OCI-LY7 (cell line): ENCODE data around the gene RPP25. TPM values are rescaled to one million over a fixed set of nuclear protein-coding genes. Genes with fewer than 3 reads are reported as not detected.
A peak's percentile ranks its signal among the peaks of the same experiment; 100 is the strongest.

Experiments
- BruUV-seq: library from RNA; stranded (reverse); fragments of 400-500 nt; replicated peaks from 2 replicates; lab custom pipeline; 2021; lab: Mats Ljungman, UMichigan
- CTCF ChIA-PET: fragments of 300-600 bp; sonication (Branson Sonifier 250); formaldehyde crosslinking; loops from one replicate; lab custom pipeline; 2022; ENCODE audit warnings: antibody characterized with exemption; ENCODE audit not compliant: unreplicated experiment; lab: Charles Lee
- POLR2A ChIA-PET: fragments of 300-600 bp; sonication (Branson Sonifier 250); formaldehyde crosslinking; loops from one replicate; lab custom pipeline; 2022; ENCODE audit warnings: antibody characterized with exemption; lab: Charles Lee
- DNase-seq: peaks from one replicate; pipeline ENCODE4 v3.0.0-alpha.2; 2015; ENCODE audit warnings: low spot score
- H2AFZ ChIP-seq: fragments of 200-600 bp; sonication (generic), shearing (Covaris generic); 2 replicates; pipeline ENCODE4 v1.6.1; 2014; ENCODE audit warnings: mild to moderate bottlenecking, antibody characterized with exemption, low read length, moderate library complexity
- H3K27ac ChIP-seq: fragments of 200-600 bp; sonication (generic); 2 replicates; pipeline ENCODE4 v1.5.1; 2014; ENCODE audit warnings: mixed run types, low read depth, mild to moderate bottlenecking, moderate library complexity, low read length, inconsistent platforms; ENCODE audit not compliant: poor library complexity, severe bottlenecking
- H3K36me3 ChIP-seq: fragments of 200-600 bp; sonication (generic); 2 replicates; pipeline ENCODE4 v1.6.1; 2014; ENCODE audit warnings: mild to moderate bottlenecking, antibody characterized with exemption, low read length, moderate library complexity, mixed read lengths; ENCODE audit not compliant: insufficient read depth
- H3K4me1 ChIP-seq: fragments of 200-600 bp; sonication (generic); 2 replicates; pipeline ENCODE4 v1.5.1; 2014; ENCODE audit warnings: mild to moderate bottlenecking, low read length; ENCODE audit not compliant: insufficient read depth, poor library complexity, severe bottlenecking
- H3K4me2 ChIP-seq: fragments of 200-600 bp; sonication (generic); 2 replicates; pipeline ENCODE4 v1.6.1; 2014; ENCODE audit warnings: mild to moderate bottlenecking, low read length
- H3K4me3 ChIP-seq: fragments of 200-600 bp; sonication (generic); 2 replicates; pipeline ENCODE4 v1.5.1; 2014; ENCODE audit warnings: mild to moderate bottlenecking, low read depth, low read length; ENCODE audit not compliant: poor library complexity, severe bottlenecking
- H3K79me2 ChIP-seq: fragments of 200-600 bp; sonication (generic); 2 replicates; pipeline ENCODE4 v1.6.1; 2016; ENCODE audit warnings: low read depth, mild to moderate bottlenecking, low read length, moderate library complexity, mixed read lengths; ENCODE audit not compliant: insufficient read depth
- H3K9me2 ChIP-seq: fragments of 200-600 bp; sonication (generic); 2 replicates; pipeline ENCODE4 v1.6.1; 2016; ENCODE audit warnings: mild to moderate bottlenecking, low read length, mixed read lengths; ENCODE audit not compliant: insufficient read depth
- H3K9me3 ChIP-seq: fragments of 200-600 bp; sonication (generic); 2 replicates; pipeline ENCODE4 v1.6.1; 2014; ENCODE audit warnings: mild to moderate bottlenecking, mixed run types, low read length, mixed read lengths
- H4K20me1 ChIP-seq: fragments of 200-600 bp; sonication (generic); 2 replicates; pipeline ENCODE4 v1.6.1; 2014; ENCODE audit warnings: mild to moderate bottlenecking, antibody characterized with exemption, low read length, moderate library complexity, mixed read lengths; ENCODE audit not compliant: insufficient read depth
- CTCF ChIP-seq: fragments of 200-600 bp; sonication (generic); conservative IDR thresholded peaks from 2 replicates; pipeline ENCODE4 v1.5.1; 2014; ENCODE audit warnings: mild to moderate bottlenecking, antibody characterized with exemption, low read length, moderate library complexity, mixed read lengths
- EZH2phosphoT487 ChIP-seq: fragments of 200-600 bp; sonication (generic); IDR thresholded peaks from 2 replicates; pipeline ENCODE4 v1.6.1; 2018; ENCODE audit warnings: low read depth, borderline replicate concordance, mild to moderate bottlenecking, mixed run types, antibody characterized with exemption, low read length, moderate library complexity, mixed read lengths
- intact Hi-C: fragments of 100-400 bp; cut with micrococcal nuclease; formaldehyde crosslinking; loops from one replicate; pipeline ENCODE4 v1.10.0; 2022; ENCODE audit not compliant: unreplicated experiment
- total RNA-seq, 2 experiments: library from RNA; depleted of rRNA in 1 of 2; stranded (reverse); fragments of >200 nt in 1 of 2; shearing (Covaris generic) in 1 of 2; gene quantifications; 2 replicates each; pipeline ENCODE4 v1.2.3, GENCODE V29; 2014 to 2022

RPP25 gene
- total RNA-seq, 2 experiments from 2014 or later: 1.8 to 3.0 TPM

- no peaks in the 10 kb centered on the region for H4K20me1 ChIP-seq
- no peak overlapping the region for H2AFZ ChIP-seq
- no peaks in the 10 kb centered on the region for H3K9me3 ChIP-seq
- H3K79me2 ChIP-seq: no peaks in the 10 kb centered on the region
- TF ChIP-seq EZH2phosphoT487 (no peak), CTCF (no peak)
- BruUV-seq: no TSS peak
- no peaks in the 10 kb centered on the region for H3K36me3 ChIP-seq
- CTCF ChIA-PET: no interaction called here
- POLR2A ChIA-PET: no interaction called here
- intact Hi-C loops: no loop called here
- H3K9me2 ChIP-seq: no peaks in the 10 kb centered on the region
- no peak for DNase-seq
- peaks cover 6% of the 10 kb centered on the region for H3K4me1 ChIP-seq
- H3K4me3 ChIP-seq: no peak overlapping the region
- H3K27ac ChIP-seq: no peak overlapping the region
- H3K4me2 ChIP-seq: no peak overlapping the region
Measured at GRCh38 chr15:74989527-74989926, 33.0 kb upstream of the RPP25 start.

DNA sequence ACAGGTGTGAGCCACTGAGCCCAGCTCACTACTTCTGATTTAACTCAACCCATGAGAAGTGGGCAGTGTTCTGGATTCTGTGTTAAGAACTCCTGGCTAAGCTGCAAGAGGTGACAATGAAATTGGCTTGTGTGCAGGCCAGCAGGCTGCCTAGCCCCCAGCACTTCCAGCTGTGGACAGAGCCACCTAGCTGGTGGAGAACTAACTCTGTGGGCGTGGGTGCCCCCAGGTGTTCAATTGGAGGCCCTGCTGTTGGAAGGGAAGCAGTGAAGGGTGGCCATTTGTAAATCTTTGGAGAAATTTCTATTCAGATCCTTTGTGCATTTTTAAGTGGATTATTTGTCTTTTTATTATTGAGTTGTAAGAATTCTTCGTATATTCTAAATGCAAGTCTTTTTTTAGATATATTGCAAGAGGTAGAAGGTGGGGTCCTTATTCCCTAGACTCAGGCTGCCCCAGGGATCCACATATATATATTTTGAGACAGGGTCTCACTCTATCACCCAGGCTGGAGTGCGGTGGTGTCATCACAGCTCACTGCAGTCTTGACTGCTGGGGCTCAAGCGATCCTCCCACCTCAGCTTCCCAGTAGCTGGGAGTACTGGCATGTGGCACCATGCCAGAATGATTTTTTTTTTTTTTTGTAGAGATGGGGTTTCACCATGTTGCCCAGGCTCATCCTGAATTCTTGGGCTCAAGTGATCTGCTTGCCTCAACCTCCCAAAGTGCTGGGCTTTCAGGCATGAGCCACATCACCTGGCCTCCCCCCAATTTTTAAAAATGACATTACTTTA lies 31.6 kb upstream of the RPP25 start:
- no peaks in the 10 kb centered on the region for H3K9me3 ChIP-seq
- intact Hi-C loops: no loop called here
- DNase-seq: peak; percentile 66

More for the DNA sequence above, 31.6 kb upstream of the RPP25 start:
- H3K27ac ChIP-seq: no peak overlapping the region
- TF ChIP-seq CTCF (peak; percentile 83), EZH2phosphoT487 (no peak)
- CTCF ChIA-PET: interaction anchor here (1.1 kb wide), 1 partner anchor 38 kb away, joined by 3 read pairs; no protein-coding TSS in a partner anchor
- POLR2A ChIA-PET: interaction anchor here (0.6 to 0.7 kb wide), 2 partner anchors 76 to 108 kb away, joined by 3 to 4 read pairs; no protein-coding TSS in a partner anchor
- H3K4me2 ChIP-seq: no peak overlapping the region
- peaks cover 10% of the 10 kb centered on the region for H3K4me1 ChIP-seq
- H3K36me3 ChIP-seq: no peaks in the 10 kb centered on the region
- H3K79me2 ChIP-seq: no peaks in the 10 kb centered on the region
- no peak overlapping the region for H3K4me3 ChIP-seq
- no peaks in the 10 kb centered on the region for H3K9me2 ChIP-seq
- H4K20me1 ChIP-seq: no peaks in the 10 kb centered on the region
- BruUV-seq: no TSS peak
- no peak overlapping the region for H2AFZ ChIP-seq
